ENCODE data around the gene ABRAXAS1. TPM values are rescaled to one million over a fixed set of nuclear protein-coding genes. Genes with fewer than 3 reads are reported as not detected.
"Not testable (repeated sequence)": the region's sequence is repeated elsewhere in the genome, so short reads cannot be mapped to it uniquely, and the experiment has no call there.

ABRAXAS1 gene
- 15.5 TPM for total RNA-seq

GRCh38 chr4:83484500-83485461, at the start of gene ABRAXAS1:
Gene ABRAXAS1, minus strand, starts transcription at chr4:83485100. Its CDS starts 28 bp downstream, at chr4:83485072.
- DNase-seq (ENCODE audit: low spot score) = peak; percentile 92

GRCh38 chr4:83527671-83528070, 42.8 kb upstream of the ABRAXAS1 start:
- no peak for DNase-seq (ENCODE audit: low spot score)

GRCh38 chr4:83522239-83522638, 37.3 kb upstream of the ABRAXAS1 start:
- no peak for DNase-seq (ENCODE audit: low spot score)

- DNase-seq (ENCODE audit: low spot score) = no peak
Observed at GRCh38 chr4:83516042-83516772, 31.3 kb upstream of the ABRAXAS1 start.

- no peak for DNase-seq (ENCODE audit: low spot score)
Observed at GRCh38 chr4:83510442-83510841, 25.5 kb upstream of the ABRAXAS1 start.

- peak; percentile 69 for DNase-seq (ENCODE audit: low spot score)
Observed at GRCh38 chr4:83509156-83509585, 24.3 kb upstream of the ABRAXAS1 start.

GRCh38 chr4:83504996-83505395, 20.1 kb upstream of the ABRAXAS1 start:
- no peak for DNase-seq (ENCODE audit: low spot score)

GRCh38 chr4:83504503-83504902, 19.6 kb upstream of the ABRAXAS1 start:
- no peak for DNase-seq (ENCODE audit: low spot score)

GRCh38 chr4:83503974-83504373, 19.1 kb upstream of the ABRAXAS1 start:
- DNase-seq (ENCODE audit: low spot score) = no peak

- not testable (repeated sequence) for DNase-seq (ENCODE audit: low spot score)
Observed at GRCh38 chr4:83501671-83502070, 16.8 kb upstream of the ABRAXAS1 start.

- DNase-seq (ENCODE audit: low spot score) = no peak
Observed at GRCh38 chr4:83498187-83498586, 13.3 kb upstream of the ABRAXAS1 start.

- not testable (repeated sequence) for DNase-seq (ENCODE audit: low spot score)
Observed at GRCh38 chr4:83496085-83496917, 11.4 kb upstream of the ABRAXAS1 start.

GRCh38 chr4:83490876-83491450, 6.1 kb upstream of the ABRAXAS1 start:
- DNase-seq (ENCODE audit: low spot score) = no peak

- no peak for DNase-seq (ENCODE audit: low spot score)
Observed at GRCh38 chr4:83489711-83490326, 4.9 kb upstream of the ABRAXAS1 start.

- no peak for DNase-seq (ENCODE audit: low spot score)
Observed at GRCh38 chr4:83486457-83487129, 1.7 kb upstream of the ABRAXAS1 start.

GRCh38 chr4:83473966-83474365, 10.9 kb downstream of the ABRAXAS1 start:
- no peak for DNase-seq (ENCODE audit: low spot score)

GRCh38 chr4:83473423-83473822, 11.5 kb downstream of the ABRAXAS1 start:
- DNase-seq (ENCODE audit: low spot score) = no peak

- no peak for DNase-seq (ENCODE audit: low spot score)
Observed at GRCh38 chr4:83456184-83456501, 28.8 kb downstream of the ABRAXAS1 start.

- DNase-seq (ENCODE audit: low spot score) = peak; percentile 98
Observed at GRCh38 chr4:83455281-83456183, 29.4 kb downstream of the ABRAXAS1 start, which contains the start of the genes HELQ and MRPS18C. Gene HELQ, minus strand, starts transcription at chr4:83455823. Its CDS starts 130 bp downstream, at chr4:83455693. Gene MRPS18C, plus strand, starts transcription at chr4:83456058. Its CDS starts 20 bp downstream, at chr4:83456078.

Measured in mucosa of gallbladder (tissue), 1 donor.